Muscle layer of colon (tissue), 2 donors: ENCODE results near the gene EOMES.

Source experiments
- H3K27ac ChIP-seq: one replicate; pipeline ENCODE4 v1.7.0; 2013; ENCODE audit warnings: low read depth, mild to moderate bottlenecking, low read length, moderate library complexity
- H3K27me3 ChIP-seq, 2 donors: one replicate each; pipeline ENCODE4 v1.7.0; 2013; ENCODE audit warnings: low read length in 2 of 2, mild to moderate bottlenecking in 2 of 2; ENCODE audit not compliant: insufficient read depth in 2 of 2, control insufficient read depth in 1 of 2
- H3K36me3 ChIP-seq: one replicate; pipeline ENCODE4 v1.7.0; 2013; ENCODE audit warnings: mild to moderate bottlenecking, low read length; ENCODE audit not compliant: insufficient read depth
- H3K4me1 ChIP-seq: one replicate; pipeline ENCODE4 v1.7.0; 2013; ENCODE audit warnings: mild to moderate bottlenecking, low read length; ENCODE audit not compliant: insufficient read depth
- H3K4me3 ChIP-seq, 2 donors: one replicate each; pipeline ENCODE4 v1.7.0; 2013; ENCODE audit warnings: low read length in 2 of 2, low read depth in 1 of 2, mild to moderate bottlenecking in 1 of 2, moderate library complexity in 1 of 2
- H3K9ac ChIP-seq: one replicate; pipeline ENCODE4 v1.7.0; 2013; ENCODE audit warnings: low read length
- H3K9me3 ChIP-seq: one replicate; pipeline ENCODE4 v1.7.0; 2013; ENCODE audit warnings: mild to moderate bottlenecking, low read length
- donor health status: abdominal sarcoma.
- donor health status: Adenocarcinoma of cecum.

EOMES gene

GRCh38 chr3:27729748-27730611, 7.9 kb upstream of the EOMES start:
- H3K4me3 ChIP-seq = peak overlapping the region; percentile 20 to 38
- no peaks in the 10 kb centered on the region for H3K9me3 ChIP-seq
- peaks cover 49 to 63% of the 10 kb centered on the region in 2 donors for H3K27me3 ChIP-seq
- H3K9ac ChIP-seq = no peak overlapping the region
- H3K4me1 ChIP-seq = peaks cover 16% of the 10 kb centered on the region
- no peak overlapping the region for H3K27ac ChIP-seq
- no peaks in the 10 kb centered on the region for H3K36me3 ChIP-seq

- Histone ChIP-seq H3K36me3 (no peaks in the 10 kb centered on the region), H3K9me3 (no peaks in the 10 kb centered on the region), H3K4me3 (peak overlapping the region in 1 of 2 donors; percentile 20), H3K27ac (no peak overlapping the region), H3K4me1 (peaks cover 19% of the 10 kb centered on the region), H3K27me3 (peaks cover 56 to 69% of the 10 kb centered on the region in 2 donors), H3K9ac (no peak overlapping the region)
Measured at GRCh38 chr3:27729325-27729724, 7.2 kb upstream of the EOMES start.

GRCh38 chr3:27728195-27729087, 6.3 kb upstream of the EOMES start:
- H3K4me1 ChIP-seq = peaks cover 28% of the 10 kb centered on the region
- H3K9me3 ChIP-seq = no peaks in the 10 kb centered on the region
- H3K4me3 ChIP-seq = no peak overlapping the region
- no peaks in the 10 kb centered on the region for H3K36me3 ChIP-seq
- peaks cover 65 to 78% of the 10 kb centered on the region in 2 donors for H3K27me3 ChIP-seq
- H3K9ac ChIP-seq = no peak overlapping the region
- no peak overlapping the region for H3K27ac ChIP-seq

- H3K4me3 ChIP-seq = no peak overlapping the region
- peaks cover 74 to 96% of the 10 kb centered on the region in 2 donors for H3K27me3 ChIP-seq
- H3K27ac ChIP-seq = no peak overlapping the region
- H3K9ac ChIP-seq = no peak overlapping the region
- H3K4me1 ChIP-seq = peaks cover 37% of the 10 kb centered on the region
- no peaks in the 10 kb centered on the region for H3K36me3 ChIP-seq
- no peaks in the 10 kb centered on the region for H3K9me3 ChIP-seq
Measured at GRCh38 chr3:27726240-27726639, 4.1 kb upstream of the EOMES start.

DNA sequence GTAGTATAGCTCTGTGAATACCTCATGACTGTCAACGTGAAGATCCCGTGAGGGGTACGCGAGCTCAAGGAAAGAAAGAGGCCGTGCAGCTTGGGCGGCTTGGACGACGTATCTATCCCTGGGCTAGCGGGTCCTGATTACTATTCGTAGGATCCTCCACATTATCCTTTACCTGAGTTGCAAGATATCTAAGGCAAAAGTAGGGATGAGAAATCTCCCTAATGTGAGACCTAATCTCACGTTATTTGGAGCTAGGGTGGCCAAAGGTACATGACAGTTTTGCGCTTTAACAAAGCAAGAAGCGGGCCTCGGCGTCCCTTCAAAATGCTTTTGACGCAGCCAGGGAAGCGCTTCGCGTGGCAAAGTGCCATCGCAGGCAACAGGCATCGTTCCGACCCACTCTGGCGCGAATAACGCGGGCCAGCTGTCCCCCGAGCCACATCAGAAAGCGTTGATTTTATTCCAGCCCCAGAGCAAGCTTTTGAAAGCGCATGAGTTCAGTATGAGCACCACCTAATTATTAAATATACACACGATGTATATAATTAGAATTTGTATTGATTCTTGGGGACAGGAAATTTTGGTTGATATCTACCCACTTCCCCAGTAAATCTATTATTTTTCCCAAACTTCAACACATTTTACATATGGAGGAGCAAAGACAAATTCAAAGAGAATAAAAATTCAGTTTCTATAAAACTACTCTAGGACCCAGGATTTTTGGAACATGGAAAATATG, 2.5 kb upstream of the EOMES start:
- H3K27ac ChIP-seq = no peak overlapping the region
- H3K4me1 ChIP-seq = peaks cover 36% of the 10 kb centered on the region
- no peaks in the 10 kb centered on the region for H3K9me3 ChIP-seq
- no peak overlapping the region for H3K4me3 ChIP-seq
- H3K9ac ChIP-seq = no peak overlapping the region
- H3K27me3 ChIP-seq = peaks cover 82 to 98% of the 10 kb centered on the region in 2 donors
- H3K36me3 ChIP-seq = no peaks in the 10 kb centered on the region

DNA sequence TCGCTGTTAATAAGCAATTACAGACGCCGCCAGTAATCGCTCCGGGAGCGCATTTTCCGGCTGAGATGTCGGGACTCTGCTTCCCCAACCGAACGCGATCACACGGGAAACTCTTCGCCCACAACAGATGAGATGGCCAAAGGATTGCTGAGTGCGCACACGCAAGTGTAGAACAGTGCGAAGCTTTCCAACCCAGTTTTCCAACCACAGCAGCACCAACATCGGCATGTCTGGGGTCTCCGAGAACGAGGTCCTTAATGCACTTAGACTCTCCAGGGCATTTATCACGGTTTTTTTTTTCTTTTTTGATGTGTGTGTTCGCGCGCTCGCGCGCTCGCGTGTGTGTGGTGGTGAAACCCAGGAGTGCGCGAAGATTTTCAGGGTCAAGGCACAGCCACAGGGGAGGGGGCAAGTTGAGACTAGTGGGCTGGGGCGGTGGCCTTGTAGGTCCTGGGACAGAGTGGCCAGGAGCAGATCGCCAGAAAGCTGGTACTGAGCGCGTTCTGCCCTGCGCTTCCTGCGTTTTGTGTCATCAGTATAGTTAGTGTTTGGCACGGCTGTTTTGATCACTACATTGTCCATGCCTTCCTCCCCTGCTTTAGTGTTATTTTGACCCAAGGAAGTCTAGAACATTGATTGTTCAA, 1.8 kb upstream of the EOMES start:
- no peaks in the 10 kb centered on the region for H3K36me3 ChIP-seq
- no peak overlapping the region for H3K9ac ChIP-seq
- H3K4me1 ChIP-seq = peaks cover 33% of the 10 kb centered on the region
- H3K4me3 ChIP-seq = peak overlapping the region; percentile 12 to 16
- no peaks in the 10 kb centered on the region for H3K9me3 ChIP-seq
- H3K27me3 ChIP-seq = peaks cover 81 to 98% of the 10 kb centered on the region in 2 donors
- no peak overlapping the region for H3K27ac ChIP-seq

GRCh38 chr3:27723456-27723814, 1.3 kb upstream of the EOMES start:
- Histone ChIP-seq H3K9me3 (no peaks in the 10 kb centered on the region), H3K36me3 (no peaks in the 10 kb centered on the region), H3K9ac (no peak overlapping the region), H3K27me3 (peaks cover 76 to 97% of the 10 kb centered on the region in 2 donors), H3K4me3 (peak overlapping the region; percentile 5 to 12), H3K27ac (no peak overlapping the region), H3K4me1 (peaks cover 32% of the 10 kb centered on the region)

- H3K4me3 ChIP-seq = peak overlapping the region; percentile 5 to 12
Measured at GRCh38 chr3:27723001-27723445, 900 bp upstream of the EOMES start.

GRCh38 chr3:27720899-27721716, 1.0 kb downstream of the EOMES start:
- peak overlapping the region; percentile 39 to 52 for H3K4me3 ChIP-seq
- H3K9me3 ChIP-seq = no peaks in the 10 kb centered on the region
- peaks cover 27% of the 10 kb centered on the region for H3K4me1 ChIP-seq
- no peaks in the 10 kb centered on the region for H3K36me3 ChIP-seq
- H3K27me3 ChIP-seq = peaks cover 68 to 86% of the 10 kb centered on the region in 2 donors
- no peak overlapping the region for H3K9ac ChIP-seq
- no peak overlapping the region for H3K27ac ChIP-seq

More at GRCh38 chr3:27723001-27723445, 900 bp upstream of the EOMES start:
- H3K27me3 ChIP-seq = peaks cover 72 to 93% of the 10 kb centered on the region in 2 donors
- H3K4me1 ChIP-seq = peaks cover 28% of the 10 kb centered on the region
- no peak overlapping the region for H3K27ac ChIP-seq
- H3K9me3 ChIP-seq = no peaks in the 10 kb centered on the region
- no peak overlapping the region for H3K9ac ChIP-seq
- H3K36me3 ChIP-seq = no peaks in the 10 kb centered on the region
